ENCODE measurements around the gene HSDL1. TPM values are rescaled to one million over a fixed set of nuclear protein-coding genes. Genes with fewer than 3 reads are reported as not detected.

Gene HSDL1
- total and polyA plus RNA-seq, 2 donors (not counting 3 experiments of a cell fraction or from before 2014, with no cell fraction given) = 19.9 to 27.9 TPM

- Histone ChIP-seq H3K9me1 (replicated peaks; ENCODE audit: control insufficient read depth, extremely low read depth, insufficient read depth, low read length) (no peaks in the 10 kb centered on the region), H3K27me3 (ENCODE audit: control insufficient read depth in 2 of 2, insufficient read depth in 2 of 2, low read length in 2 of 2) (no peaks in the 10 kb centered on the region), H4K20me1 (replicated peaks; ENCODE audit: control insufficient read depth, extremely low read depth, insufficient read depth, low read length) (no peaks in the 10 kb centered on the region), H3K27ac (ENCODE audit: insufficient read depth, low read depth, low read length) (no peak overlapping the region), H3K4me2 (ENCODE audit: insufficient read depth, low read length) (no peak overlapping the region), H3K4me1 (ENCODE audit: control insufficient read depth, extremely low read depth, insufficient read depth, low read length) (no peaks in the 10 kb centered on the region), H3K36me3 (ENCODE audit: control insufficient read depth in 2 of 2, extremely low read depth in 1 of 2, insufficient read depth in 2 of 2, low read length in 2 of 2) (peaks cover 20 to 55% of the 10 kb centered on the region in 2 experiments), H3K9ac (replicated peaks; ENCODE audit: extremely low read depth, insufficient read depth, low read length) (no peak overlapping the region), H3K79me2 (ENCODE audit: control insufficient read depth, insufficient read depth, low read length) (no peaks in the 10 kb centered on the region), H3K9me3 (replicated peaks; ENCODE audit: control insufficient read depth, insufficient read depth, low read length) (no peaks in the 10 kb centered on the region), H3K4me3 (replicated peaks in 1 of 3; ENCODE audit: insufficient read depth in 1 of 3, low read depth in 1 of 3, low read length in 3 of 3) (no peak overlapping the region), H2AFZ (ENCODE audit: low read depth, low read length) (no peak overlapping the region)
- dilution Hi-C loops (cut with MboI; ENCODE audit: extremely low pct_ligation_motif_present, low sequenced_read_pairs) = no loop called here
- DNase-seq (ENCODE audit: low read depth, low spot score) (no peak), FAIRE-seq (no peak)
- CTCF ChIA-PET = interaction anchor here (0.6 to 2.5 kb wide), 21 partner anchors 9 to 223 kb away, joined by 3 to 21 read pairs (median 5); partner anchors contain the start of genes ADAD2, MBTPS1 and TAF1C
- POLR2A ChIA-PET = interaction anchor here (0.6 kb wide), 2 partner anchors 14 to 22 kb away, joined by 3 read pairs; no protein-coding TSS in a partner anchor
- TF ChIP-seq POLR2AphosphoS5 (IDR thresholded peaks at IDR 0.05; ENCODE audit: insufficient read depth, low read depth, low read length) = no peak
- no peak for TF ChIP-seq CTCF (IDR thresholded peaks at IDR 0.05; ENCODE audit: extremely low read depth in 1 of 2, insufficient read depth in 1 of 2, low read depth in 1 of 2, low read length in 2 of 2)
- TF ChIP-seq POLR2A (IDR thresholded peaks at IDR 0.05; ENCODE audit: low read depth, low read length) = no peak
- no peak for TF ChIP-seq FOS (IDR thresholded peaks at IDR 0.05; ENCODE audit: borderline replicate concordance, insufficient read depth, low read length)
- no peak for TF ChIP-seq MAX (IDR thresholded peaks at IDR 0.05; ENCODE audit: insufficient read depth, insufficient read length)
- no peak for TF ChIP-seq EZH2 (IDR thresholded peaks at IDR 0.05; ENCODE audit: borderline replicate concordance, low read depth, low read length, severe bottlenecking)
- no peak for TF ChIP-seq JUN (IDR thresholded peaks at IDR 0.05; ENCODE audit: borderline replicate concordance, insufficient read depth, insufficient read length, low read depth)
- TF ChIP-seq MYC (IDR thresholded peaks at IDR 0.05; ENCODE audit: low read depth, low read length) = no peak
- TF ChIP-seq GATA2 (IDR thresholded peaks at IDR 0.05; ENCODE audit: insufficient read depth, insufficient read length, low read depth, low read length) = no peak
- intact Hi-C loops (cut with micrococcal nuclease) = no loop called here
- BruUV-seq (replicated peaks) = no TSS peak
Observed at GRCh38 chr16:84085271-84085667, 59.7 kb downstream of the HSDL1 start.
